RWPE1 (cell line): ENCODE data around the gene TAX1BP3.
A peak's percentile ranks its signal among the peaks of the same experiment; 100 is the strongest.

Experiments
- CTCF ChIA-PET: fragments of 350-600 bp; sonication (Branson Sonifier 250); formaldehyde crosslinking; extraction: SDS; loops from one replicate; lab custom pipeline; 2021; lab: Yijun Ruan, JAX
- POLR2A ChIA-PET: fragments of 400-600 bp; formaldehyde crosslinking; extraction: SDS; loops from one replicate; lab custom pipeline; 2020; ENCODE audit warnings: antibody characterized with exemption; ENCODE audit not compliant: low non-redundant PET; lab: Yijun Ruan, JAX
- DNase-seq: peaks from one replicate; pipeline ENCODE4 v3.0.0; 2012; ENCODE audit warnings: low spot score
- H3K27ac ChIP-seq: fragments of 450-650 bp; 2 replicates; pipeline ENCODE4 v1.5.1; 2017
- TF ChIP-seq, protein P1 (sequence below): fragments of 450-650 bp; conservative IDR thresholded peaks from 2 replicates; pipeline ENCODE4 v1.5.1; 2017; ENCODE audit warnings: low read depth, mild to moderate bottlenecking

TAX1BP3 gene

DNA sequence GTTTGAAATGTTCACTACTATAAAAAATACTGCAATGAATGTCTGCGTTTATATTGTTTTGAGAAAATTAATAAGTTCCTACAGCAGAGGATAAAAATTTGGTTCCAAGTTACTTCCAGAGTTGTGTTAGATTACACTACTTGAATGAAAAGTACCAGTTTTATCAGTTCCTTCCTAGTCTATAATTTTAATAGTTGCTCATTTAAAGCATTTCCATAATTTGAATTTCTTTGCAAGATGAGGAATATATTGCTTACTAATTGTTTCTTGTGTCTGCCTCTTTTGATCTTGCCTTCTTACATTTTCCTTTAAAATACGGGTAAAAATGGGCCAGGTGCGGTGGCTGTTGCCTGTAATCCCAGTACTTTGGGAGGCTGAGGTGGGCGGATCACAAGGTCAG, 4.2 kb upstream of the TAX1BP3 start:
- DNase-seq, result no peak
- no peak overlapping the region for H3K27ac ChIP-seq
- CTCF ChIA-PET, result interaction anchor here (0.5 kb wide), 1 partner anchor 10 kb away, joined by 5 read pairs; no protein-coding TSS in a partner anchor
- POLR2A ChIA-PET, result no interaction called here
- TF ChIP-seq, protein P1, sequence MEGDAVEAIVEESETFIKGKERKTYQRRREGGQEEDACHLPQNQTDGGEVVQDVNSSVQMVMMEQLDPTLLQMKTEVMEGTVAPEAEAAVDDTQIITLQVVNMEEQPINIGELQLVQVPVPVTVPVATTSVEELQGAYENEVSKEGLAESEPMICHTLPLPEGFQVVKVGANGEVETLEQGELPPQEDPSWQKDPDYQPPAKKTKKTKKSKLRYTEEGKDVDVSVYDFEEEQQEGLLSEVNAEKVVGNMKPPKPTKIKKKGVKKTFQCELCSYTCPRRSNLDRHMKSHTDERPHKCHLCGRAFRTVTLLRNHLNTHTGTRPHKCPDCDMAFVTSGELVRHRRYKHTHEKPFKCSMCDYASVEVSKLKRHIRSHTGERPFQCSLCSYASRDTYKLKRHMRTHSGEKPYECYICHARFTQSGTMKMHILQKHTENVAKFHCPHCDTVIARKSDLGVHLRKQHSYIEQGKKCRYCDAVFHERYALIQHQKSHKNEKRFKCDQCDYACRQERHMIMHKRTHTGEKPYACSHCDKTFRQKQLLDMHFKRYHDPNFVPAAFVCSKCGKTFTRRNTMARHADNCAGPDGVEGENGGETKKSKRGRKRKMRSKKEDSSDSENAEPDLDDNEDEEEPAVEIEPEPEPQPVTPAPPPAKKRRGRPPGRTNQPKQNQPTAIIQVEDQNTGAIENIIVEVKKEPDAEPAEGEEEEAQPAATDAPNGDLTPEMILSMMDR, result no peak

DNA sequence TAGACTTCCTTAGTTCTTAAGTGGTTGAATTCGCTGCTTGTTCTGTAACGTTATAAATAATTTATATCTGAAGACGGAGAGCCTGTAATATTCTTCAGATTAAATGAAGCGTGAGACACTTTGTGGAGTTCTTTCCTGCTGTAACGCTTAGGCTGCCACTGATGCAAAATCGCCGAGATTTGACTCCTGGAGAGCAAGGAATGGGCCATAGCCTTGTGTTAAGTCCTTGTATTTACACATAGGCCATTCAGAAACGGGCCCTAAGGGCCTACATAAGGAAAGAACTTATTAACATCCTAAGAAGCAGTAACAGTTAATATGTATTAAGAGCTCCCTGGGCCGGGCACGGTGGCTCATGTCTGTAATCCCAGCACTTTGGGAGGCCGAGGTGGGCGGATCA, 1.2 kb upstream of the TAX1BP3 start:
- TF ChIP-seq, protein P1, result no peak
- H3K27ac ChIP-seq, result peak overlapping the region; percentile 98; the same call in 1 of the 2 replicates
- ChIA-PET POLR2A (no interaction called here), CTCF (no interaction called here)
- DNase-seq, result no peak

DNA sequence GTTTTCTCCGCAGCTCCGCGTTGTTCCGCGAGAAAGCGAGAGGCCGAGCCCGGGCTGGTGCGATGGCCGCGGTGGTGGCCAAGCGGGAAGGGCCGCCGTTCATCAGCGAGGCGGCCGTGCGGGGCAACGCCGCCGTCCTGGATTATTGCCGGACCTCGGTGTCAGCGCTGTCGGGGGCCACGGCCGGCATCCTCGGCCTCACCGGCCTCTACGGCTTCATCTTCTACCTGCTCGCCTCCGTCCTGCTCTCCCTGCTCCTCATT, 638 bp upstream of the TAX1BP3 start:
- H3K27ac ChIP-seq, result peak overlapping the region; percentile 98
- POLR2A ChIA-PET, result interaction anchor here (0.6 kb wide), 1 partner anchor 14 kb away, joined by 6 read pairs; no protein-coding TSS in a partner anchor
- CTCF ChIA-PET, result no interaction called here
- no peak for DNase-seq
- TF ChIP-seq, protein P1, result no peak

DNA sequence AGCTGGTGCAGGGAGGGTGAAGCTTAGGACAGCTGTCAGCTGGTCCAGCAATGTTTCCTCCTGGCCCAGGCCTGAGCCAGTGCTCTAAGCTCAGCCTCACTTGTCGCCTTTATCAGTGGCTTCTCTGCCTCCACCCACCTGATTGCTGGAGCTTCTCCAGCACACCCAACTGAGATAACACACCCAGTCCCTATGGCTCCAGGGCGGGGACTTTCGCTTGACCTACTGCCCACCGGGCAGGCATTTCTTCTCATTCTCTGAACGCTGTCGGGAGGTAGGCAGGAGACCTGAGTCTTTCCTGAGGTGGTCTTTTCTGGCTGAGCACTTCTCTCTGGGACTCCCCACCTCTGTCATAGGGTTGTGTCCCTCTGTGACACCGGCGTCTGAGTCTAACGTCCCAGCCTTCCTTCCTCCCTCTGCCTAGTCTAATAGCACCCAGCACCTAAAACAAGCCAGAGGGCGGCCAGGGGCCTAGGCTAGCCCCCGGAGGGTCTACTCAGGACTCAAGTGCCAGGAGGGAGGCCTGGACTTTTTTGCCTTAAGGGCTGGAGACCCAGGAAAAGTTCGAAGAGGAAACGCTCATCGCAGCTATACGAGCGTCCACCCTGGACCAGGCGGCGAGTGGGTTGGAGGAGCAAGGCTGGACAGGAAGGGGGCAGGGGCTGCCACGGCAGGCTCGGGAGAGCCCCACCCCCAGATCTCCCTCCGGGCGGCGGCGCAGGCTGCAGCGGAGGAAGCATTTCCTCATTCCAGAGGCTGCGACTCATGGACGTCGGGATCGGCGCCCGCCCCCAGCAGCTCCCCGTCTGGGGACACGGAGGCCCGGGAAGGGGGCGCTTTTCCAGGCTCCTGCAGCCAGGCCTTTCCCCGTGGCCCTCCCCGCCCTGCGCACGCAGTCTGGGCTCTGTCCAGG, 756 bp downstream of the TAX1BP3 start:
- TF ChIP-seq, protein P1, result no peak

DNA sequence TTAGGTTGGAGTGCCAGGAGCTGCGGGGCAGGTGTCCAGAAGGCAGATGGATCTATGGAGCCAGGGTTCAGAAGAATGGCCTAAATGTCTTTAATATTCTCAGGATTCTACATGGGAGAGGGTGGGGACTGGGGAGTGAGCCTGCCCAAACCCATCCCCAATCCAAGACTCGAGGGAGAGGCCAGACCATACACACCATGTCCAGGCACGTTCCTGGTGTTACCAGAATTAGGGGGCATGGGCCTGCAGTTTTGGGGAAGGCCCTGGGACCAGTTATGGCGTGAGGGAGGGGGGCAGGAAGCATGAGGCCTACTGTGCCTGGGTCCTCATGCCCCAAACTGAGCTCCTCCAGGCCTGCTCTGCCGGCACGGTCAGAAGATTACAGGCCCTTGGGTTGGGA, 1.9 kb downstream of the TAX1BP3 start:
- ChIA-PET POLR2A (interaction anchor here (0.6 to 1.8 kb wide), 2 partner anchors 11 to 30 kb away, joined by 4 to 8 read pairs; partner anchors contain the start of genes CTNS and SHPK), CTCF (interaction anchor here (0.6 kb wide), 3 partner anchors 115 to 1321 kb away, joined by 4 to 8 read pairs (median 5); partner anchors contain the start of gene CAMTA2)
- peak overlapping the region; percentile 98 for H3K27ac ChIP-seq
- DNase-seq, result no peak
- TF ChIP-seq, protein P1, result no peak

More for the DNA sequence above, 756 bp downstream of the TAX1BP3 start:
- H3K27ac ChIP-seq, result peak overlapping the region; percentile 98
- CTCF ChIA-PET, result interaction anchor here (0.6 to 0.7 kb wide), 3 partner anchors 71 to 935 kb away, joined by 3 to 8 read pairs (median 5); no protein-coding TSS in a partner anchor
- peak; percentile 89 for DNase-seq
- POLR2A ChIA-PET, result interaction anchor here (0.5 to 1.8 kb wide), 5 partner anchors 20 to 226 kb away, joined by 3 to 8 read pairs (median 3); partner anchors contain the start of genes CAMKK1, CTNS and SHPK

DNA sequence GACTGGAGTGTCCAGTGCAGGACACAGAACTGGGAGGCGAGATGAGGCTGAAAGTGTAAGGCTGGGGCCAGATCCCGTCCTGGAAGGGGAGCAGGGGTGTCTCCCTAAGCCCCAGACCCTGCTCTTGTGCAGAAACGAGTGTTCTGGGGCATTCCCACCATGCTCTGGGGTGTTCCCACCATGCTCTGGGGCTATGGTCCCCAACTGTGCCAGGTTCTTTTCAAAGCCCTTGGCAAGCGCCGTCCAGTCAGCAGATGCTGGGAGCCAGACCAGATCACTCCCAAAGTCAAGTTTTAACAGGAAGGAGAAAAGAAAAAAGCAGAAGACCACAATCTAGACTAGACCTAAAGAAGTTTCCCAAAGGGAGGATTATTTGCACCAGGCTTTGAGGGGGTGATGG, 2.5 kb downstream of the TAX1BP3 start:
- no peak for DNase-seq
- CTCF ChIA-PET, result no interaction called here
- peak overlapping the region; percentile 98 for H3K27ac ChIP-seq
- POLR2A ChIA-PET, result no interaction called here
- TF ChIP-seq, protein P1, result no peak
